HG03139 (cell line): ENCODE measurements around the gene IFNL1.
"Not testable (repeated sequence)": the region's sequence is repeated elsewhere in the genome, so short reads cannot be mapped to it uniquely, and the experiment has no call there.

Experiments
- ATAC-seq: cut with Tn5 transposase; IDR thresholded peaks from one replicate; pipeline ENCODE4 v1.9.1; 2021; ENCODE audit not compliant: unreplicated experiment

Gene IFNL1

DNA sequence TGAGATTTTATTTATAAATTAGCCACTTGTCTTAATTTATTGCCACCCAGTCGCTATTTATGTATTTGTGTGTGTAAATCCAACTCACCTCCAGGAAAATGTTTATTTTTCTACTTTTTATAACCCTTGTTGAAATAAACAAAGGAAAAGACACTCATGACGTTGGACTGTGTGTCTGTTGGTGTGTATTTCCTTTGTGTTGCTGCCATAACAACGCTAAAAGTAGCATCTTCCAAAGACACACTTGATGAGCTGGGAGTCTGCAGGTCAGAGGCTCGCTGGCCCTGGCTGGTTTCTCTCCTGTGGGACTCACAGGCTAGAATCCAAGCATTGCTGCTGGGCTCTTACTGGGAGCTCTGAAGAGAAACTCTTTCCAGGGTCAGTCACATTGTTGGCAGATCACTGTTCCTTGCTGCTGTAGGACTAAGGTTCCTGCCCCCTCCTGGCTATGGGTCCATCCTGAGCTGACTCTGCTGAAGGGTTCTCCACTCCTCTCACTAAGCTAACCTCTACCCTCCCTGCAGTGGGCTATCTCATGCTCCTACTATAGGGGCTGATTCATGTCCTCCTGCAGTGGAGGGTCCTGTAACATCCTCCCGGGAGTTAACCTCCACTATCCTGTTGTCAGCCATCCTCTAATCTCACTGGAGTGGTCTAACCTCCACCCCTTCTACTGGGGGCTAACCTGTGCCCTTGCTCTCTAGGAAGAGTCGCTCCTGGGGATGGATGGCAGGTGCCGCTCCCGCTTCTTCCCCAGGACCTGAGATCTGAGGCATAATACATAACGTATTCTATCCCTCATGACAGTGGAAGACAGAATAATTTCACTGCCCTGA, 26.0 kb upstream of the IFNL1 start:
- ATAC-seq, result no peak

DNA sequence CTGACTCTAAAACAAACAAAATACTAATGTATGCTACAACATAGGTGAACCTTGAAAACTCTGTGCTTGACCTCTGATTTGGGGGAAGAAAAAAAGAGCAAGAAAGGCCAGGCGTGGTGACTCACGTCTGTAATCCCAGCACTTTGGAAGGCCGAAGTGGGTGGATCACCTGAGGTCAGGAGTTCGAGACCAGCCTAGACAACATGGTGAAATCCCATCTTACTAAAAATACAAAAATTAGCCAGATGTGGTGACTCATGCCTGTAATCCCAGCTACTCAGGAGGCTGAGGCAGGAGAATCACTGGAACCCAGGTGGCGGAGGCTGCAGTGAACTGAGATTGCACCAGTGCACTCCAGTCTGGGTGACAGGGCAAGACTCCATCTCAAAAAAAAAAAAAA, 22.3 kb upstream of the IFNL1 start:
- not testable (repeated sequence) for ATAC-seq

DNA sequence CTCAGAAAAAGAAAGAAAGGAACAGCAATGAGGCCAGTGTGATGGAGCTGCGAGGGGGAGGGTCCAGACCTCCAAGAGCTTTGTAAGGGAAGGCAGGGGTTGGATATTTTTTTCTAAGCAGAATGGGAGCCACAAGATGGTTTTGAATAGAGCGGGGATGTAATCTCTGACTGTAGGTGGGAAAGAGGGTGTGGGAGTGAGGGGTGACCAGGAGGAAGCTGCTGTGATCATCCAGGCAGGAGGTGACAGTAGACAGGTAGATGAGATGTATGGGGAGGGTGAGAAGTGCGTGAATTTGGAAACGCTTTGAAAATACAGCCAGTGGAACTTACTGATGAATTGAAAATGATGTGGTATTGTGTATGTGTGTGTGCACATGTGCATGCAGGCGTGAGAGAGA, 20.6 kb upstream of the IFNL1 start:
- no peak for ATAC-seq

DNA sequence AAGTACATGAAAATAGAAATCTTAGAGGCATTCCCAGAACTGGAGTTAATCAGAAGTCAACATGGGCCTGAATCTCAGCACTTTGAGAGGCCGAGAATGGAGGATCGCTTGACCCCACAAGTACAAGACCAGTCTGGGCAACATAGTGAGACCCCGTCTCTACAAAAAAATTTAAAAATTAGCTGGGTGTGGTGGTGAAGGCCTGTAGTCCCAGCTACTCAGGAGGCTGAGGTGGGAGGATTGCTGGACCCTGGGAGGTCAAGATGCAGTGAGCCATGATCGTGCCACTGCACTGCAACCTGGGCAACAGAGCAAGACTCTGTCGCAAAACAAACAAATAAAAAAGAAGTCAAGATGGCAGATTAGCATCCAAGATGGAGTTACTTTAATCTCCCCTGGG, 19.5 kb upstream of the IFNL1 start:
- no peak for ATAC-seq

DNA sequence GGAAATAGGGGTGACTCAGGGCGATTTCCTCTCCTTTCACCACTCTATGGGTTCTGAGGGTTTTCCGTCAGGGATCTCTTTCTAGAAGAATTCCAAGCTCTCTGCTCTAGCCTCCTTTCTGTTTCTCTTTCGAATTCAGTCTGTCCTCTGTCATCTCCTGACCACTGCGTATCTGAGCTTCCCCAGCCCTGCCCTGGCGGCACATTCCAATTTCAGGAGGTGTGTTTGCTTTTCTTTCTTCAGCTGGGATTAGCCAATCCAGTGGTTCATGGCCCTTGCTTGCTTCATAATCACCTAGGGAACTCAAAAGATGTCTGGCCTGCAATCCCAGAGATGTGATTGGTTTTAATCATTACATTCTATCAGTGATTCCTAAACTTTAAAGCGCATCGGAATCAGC, 18.6 kb upstream of the IFNL1 start:
- no peak for ATAC-seq

DNA sequence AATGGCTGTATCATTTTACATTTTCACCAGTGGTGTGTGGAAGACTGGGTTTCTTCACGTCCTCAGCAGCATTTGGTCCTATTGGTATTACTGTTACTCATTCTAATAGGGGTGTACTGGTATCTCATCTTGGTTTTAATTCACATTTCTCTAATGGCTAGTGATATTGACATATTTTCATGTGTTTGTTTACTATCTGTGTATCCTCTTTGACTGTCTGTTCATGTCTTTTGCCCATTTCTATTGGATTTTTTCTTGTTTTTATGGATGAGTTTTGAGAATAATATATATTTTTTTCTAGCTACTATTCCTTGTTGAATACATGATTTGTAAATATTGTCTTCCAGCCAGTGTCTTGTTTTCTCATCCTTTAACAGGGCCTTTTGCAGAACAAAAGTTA, 14.2 kb upstream of the IFNL1 start:
- no peak for ATAC-seq

DNA sequence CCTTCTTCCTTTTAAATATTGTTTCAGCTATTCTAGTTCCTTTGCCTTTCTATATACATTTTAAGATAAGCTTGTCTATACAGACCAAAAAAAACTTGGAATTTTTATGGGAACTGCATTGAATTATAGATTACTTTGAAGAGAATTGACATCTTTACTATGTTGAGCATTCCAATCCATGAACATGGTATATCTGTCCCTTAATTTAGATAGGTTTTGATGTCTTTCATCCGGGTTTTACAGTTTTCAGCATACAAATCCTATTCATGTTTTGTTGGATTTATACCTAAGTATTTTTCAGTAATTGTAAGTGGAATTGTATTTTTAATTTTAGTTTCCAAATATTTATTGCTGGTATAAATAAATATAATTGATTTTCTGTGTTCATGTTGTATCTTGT, 12.2 kb upstream of the IFNL1 start:
- no peak for ATAC-seq

DNA sequence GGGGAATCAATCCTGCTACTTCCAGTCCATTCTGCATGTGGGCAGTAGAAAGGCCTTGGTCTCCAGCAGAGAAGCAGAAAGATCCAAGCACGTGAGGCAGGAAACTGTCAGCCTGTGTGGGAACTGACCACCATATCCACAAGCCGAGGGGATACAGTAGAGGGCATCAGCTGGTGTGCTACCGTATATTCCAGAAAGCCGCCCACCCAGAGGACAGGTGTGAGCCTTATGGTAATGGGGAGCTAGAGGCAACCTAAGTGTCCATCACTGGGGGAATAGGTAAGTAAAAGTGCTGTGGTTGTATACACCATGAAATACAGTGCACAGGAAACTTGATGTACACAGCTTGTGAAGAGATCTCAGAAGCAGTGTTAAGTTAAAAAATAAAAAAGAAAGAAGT, 2.8 kb upstream of the IFNL1 start:
- no peak for ATAC-seq

DNA sequence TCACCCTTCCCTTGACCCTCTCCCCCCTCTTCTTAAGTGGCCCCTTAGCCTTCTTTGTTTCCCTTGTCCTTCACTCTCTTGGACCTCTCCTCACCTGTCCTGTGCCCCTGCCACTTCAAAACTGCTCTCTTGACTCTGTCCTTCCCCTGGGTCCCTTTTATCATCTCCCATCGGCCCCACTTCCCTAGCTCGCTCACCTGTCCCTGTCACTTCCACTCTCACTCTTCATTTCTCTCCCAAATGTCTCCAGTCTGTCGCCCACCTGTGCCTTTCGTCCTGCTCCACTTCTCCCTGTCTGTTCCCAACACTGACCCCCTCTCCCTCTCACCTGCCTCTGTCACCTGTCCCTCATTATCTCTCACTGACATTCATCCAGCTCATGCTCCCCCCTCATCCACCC, 699 bp downstream of the IFNL1 start:
- no peak for ATAC-seq

DNA sequence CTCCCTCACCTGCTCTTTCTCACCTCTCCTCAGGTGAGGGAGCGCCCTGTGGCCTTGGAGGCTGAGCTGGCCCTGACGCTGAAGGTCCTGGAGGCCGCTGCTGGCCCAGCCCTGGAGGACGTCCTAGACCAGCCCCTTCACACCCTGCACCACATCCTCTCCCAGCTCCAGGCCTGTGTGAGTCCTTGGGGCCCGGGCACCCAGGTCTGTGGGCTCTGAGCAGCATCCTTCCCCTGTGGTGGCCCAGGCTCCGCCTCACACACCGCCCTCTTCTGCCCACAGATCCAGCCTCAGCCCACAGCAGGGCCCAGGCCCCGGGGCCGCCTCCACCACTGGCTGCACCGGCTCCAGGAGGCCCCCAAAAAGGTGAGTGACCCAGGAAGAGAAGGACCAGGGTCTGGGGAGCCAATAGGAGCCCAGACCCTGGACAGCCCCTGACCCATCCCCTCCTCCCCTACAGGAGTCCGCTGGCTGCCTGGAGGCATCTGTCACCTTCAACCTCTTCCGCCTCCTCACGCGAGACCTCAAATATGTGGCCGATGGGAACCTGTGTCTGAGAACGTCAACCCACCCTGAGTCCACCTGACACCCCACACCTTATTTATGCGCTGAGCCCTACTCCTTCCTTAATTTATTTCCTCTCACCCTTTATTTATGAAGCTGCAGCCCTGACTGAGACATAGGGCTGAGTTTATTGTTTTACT, 1.9 kb downstream of the IFNL1 start:
- ATAC-seq, result no peak

DNA sequence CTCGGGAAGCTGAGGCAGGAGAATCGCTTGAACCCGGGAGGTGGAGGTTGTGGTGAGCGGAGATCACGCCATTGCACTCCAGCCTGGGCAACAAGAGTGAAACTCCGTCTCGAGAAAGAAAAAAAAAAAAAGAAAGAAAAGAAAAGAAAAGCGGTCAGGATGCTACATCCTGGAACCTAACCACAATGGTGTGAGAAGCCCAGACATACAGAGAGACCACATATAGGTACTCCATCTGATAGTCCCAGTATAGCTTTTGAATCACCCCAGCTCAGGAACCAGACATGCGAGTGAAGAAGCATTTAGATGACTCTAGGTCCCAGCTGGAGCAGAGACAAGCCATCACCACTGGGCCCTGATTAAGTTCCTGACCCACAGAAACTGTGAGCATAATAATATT, 3.2 kb downstream of the IFNL1 start:
- ATAC-seq, result no peak

DNA sequence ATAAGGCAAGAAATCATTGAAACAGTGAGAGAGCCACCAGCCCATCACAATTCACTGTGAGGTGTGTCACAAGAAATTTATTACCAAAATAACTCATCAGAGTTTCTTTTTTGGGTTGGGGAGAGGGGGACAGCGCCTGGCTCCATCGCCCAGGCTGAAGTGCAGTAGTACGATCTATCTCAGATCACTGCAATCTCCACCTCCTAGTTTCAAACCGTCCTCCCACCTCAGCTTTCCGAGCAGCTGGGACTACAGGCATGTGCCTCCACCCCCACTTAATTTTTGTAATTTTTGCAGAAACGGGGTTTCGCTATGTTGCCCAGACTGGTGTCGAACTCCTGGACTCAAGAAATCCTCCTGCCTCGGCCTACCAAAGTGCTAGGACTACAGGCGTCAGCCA, 3.6 kb downstream of the IFNL1 start:
- no peak for ATAC-seq

DNA sequence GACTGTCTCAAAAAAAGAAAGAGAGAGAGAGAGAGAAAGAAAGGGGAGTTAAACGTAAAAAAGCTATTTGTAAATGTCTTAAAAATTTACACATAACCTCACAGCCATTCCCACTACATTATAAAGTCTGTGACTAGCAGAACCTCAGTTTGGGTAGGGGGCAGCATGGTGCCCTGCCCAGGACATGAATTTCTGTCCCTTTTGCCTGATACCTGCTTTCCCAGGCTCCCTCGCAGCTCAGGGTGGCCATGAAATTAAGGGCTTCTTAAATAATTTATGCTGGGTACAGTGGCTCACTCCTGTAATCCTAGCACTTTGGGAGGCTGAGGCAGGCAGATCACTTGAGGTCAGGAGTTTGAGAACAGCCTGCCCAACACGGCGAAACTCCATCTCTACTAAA, 4.8 kb downstream of the IFNL1 start:
- no peak for ATAC-seq

DNA sequence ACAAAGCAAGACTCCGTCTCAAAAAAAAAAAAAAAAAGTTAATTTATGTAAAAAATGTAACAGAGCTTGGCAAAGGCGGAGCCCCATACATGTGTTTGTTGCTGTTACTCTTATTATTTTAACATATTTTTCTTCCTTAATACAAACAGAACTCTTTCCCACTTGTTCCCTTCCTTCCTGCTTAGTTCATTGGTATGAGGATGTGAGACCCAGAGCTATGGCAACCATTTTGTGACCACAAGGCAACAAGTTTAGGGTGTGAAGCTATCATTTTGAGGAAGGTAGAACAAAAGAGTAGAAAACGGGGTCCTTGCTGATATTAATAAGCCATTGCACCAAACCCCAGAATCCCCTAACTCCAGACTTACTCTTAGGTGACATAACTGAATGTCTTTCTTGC, 5.4 kb downstream of the IFNL1 start:
- no peak for ATAC-seq

DNA sequence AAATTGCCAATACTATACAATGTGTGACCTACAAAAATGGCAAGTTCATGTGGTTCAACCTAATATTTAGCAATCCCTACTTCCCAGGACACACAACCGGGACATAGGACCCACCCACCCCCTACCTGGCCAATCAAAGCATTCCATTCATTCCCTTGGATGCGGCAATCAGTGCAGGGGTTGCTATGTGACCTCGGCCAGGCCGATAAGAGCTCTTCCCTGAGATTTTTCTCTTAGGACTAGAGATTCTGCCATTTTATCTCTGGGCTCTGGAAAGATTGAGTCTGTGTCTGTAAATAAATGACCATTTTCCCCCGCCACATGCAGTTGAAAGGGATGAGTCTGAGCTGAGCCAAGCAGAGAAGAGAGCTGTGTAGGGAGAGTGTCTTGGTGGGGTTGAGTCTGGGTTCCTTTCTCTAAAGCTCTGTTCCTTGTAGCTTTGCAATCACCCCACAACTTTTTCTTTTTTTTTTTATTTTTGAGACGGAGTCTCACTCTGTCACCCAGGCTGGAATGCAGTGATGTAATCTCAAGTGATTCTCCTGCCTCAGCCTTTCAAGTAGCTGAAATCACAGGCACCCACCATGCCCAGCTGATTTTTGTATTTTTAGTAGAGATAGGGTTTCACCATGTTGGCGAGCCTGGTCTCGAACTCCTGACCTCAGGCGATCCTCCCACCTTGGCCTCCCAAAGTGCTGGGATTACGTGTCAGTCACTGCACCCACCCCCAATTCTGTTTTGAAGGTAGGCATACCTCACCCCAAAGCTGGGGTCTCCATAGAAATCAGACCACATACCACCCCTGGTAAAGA, 7.4 kb downstream of the IFNL1 start:
- no peak for ATAC-seq

DNA sequence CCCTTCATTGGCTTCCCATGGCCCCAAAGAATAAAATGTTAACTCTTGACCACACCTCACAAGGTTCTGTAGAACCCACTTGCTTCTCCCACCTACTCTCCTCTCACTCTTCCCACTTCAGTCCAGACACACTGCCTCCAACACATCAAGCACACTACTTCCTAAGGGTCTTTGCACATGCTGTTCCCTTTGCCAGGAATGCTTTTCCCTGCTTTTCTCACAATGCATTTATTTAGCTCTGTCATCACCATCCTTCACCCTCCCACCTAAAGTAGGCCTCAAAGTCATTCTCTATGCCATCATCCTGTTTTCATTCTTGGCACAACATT, 7.9 kb downstream of the IFNL1 start:
- no peak for ATAC-seq

DNA sequence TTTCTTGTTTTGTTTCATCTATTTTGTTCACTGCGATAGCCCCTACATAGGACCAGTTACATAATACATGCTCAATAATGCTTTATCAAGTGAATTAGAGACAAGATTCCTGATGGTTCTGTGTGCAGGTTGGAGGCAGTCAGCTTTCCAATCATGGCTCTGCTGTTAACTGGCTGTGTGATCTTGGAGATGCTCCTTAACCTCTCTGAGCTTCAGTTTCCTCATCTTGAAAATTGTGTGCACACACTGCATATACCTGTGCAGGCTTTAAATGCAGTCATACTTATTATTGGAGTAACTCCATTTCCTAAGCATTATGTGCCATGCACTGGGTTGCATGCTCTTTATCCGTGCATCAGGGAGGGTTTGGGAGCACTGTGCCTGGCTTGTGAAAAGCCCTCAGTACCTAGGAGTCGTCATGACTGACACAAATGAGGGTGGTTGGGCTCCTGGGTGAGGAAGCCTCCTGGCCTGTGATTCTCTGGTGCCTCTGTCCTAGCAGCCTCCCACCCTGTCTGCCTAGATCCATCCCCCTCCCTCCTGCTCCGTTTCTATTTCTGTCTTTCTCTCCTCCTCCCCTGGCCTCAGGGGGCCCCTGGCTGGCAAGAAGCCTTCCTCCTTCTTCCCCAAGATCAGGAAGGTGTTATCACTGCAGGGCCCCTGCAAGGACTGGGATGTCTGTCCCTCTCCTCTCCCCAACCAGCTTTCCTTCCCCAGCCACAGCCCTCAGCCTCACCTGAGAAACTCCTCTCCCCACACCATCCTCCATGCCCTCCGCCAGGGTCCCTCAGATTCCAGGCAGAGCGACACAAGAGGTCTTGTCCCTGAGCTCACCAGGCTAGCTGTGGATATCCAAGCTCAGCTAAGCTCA, 8.7 kb downstream of the IFNL1 start:
- ATAC-seq, result no peak

DNA sequence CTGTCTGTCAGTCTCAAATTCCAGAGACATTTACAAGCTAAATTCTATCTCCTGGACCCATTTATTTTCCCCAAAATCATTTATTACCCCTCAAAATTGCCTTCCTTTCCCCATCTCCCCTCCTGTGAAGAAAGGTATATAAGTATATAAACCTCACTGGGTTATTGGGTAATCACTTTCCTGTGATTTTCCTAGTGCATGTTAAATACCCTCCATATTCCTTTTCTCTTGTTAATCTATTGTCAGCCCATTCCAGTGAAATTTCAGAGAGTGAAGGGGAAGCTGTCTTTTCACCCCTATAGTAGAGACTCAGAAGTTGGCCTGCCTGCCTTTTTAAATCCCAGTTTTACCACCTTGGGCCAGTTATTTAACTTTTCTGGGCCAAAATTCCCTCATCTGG, 9.9 kb downstream of the IFNL1 start:
- no peak for ATAC-seq

DNA sequence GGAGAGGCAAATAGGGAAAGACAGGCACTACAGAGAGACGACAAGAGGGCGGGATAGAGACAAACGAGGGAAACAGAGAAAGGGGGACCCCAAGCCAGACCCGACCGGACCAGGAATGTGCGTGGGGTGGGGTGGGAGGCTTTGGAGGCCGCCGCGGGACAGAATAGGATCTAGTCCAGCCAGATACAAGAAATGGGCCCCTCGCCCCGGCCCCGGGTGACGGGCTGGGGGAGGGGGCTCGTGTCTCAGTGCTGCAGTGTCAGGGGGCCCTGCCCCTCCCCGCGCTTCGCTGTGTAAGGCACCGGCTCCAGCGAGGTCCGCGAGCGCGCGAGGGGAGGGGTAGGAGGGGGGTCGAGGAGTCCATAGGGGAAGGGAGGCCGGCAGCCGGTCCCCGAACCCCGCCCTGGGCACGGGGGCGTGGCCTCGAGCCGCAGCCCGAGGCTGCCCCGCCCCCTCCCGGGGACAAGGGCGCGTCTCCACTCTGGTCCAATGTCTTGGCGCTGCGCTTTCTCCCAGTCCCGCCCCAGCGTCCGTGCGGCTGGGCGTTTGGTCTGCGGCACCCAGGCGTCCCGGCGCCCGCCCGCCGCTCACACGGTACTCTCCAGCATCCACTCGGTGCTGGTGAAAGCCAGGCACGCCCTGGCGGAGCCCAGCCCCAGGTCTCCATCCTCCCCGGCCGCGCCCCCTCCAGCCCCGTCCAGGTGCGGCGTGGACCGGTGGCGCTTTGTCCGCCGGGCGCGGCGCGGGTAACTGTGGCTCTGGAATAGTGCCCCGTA, 11.0 kb downstream of the IFNL1 start:
- no peak for ATAC-seq

DNA sequence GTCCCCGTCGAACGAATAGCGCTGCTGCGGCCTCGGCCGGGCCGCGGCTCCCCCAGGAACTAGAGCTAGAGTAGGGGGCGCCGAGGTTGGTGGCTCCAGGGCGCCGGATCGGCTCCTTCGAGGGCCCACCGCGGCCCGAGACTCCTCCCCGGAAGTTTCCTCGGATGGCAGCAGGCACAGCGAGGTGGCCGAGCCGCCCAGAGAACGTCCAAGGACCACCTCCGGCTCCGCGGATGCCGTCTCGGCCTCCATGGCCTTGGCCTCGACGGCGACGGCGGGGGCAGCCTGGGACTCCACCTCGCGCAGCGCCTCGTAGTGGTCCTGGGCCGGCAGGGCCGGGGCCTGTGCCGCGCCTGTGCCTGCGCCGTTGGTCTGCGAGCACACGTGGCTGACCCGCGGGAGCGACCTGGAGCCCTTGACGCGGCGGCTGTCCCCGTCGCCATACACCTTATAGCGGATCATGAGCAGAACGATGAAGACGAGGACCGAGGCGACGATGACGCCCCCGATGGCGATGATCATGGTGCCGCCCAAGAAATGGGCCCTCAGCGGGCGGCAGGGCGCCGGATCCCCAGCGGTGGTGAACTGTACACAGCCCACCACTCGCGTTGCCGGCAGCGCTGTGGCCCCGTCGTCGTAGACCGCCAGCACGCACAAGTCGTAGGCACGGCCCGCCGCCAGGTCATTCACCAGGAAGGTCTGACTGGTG, 11.8 kb downstream of the IFNL1 start:
- no peak for ATAC-seq
